A673 (cell line): Measurements from ENCODE around the gene MMP24OS. TPM values are rescaled to one million over a fixed set of nuclear protein-coding genes. Genes with fewer than 3 reads are reported as not detected.

Source experiments
- BruUV-seq: library from RNA; stranded (reverse); fragments of 400-500 nt; replicated peaks from 2 replicates; lab custom pipeline; 2021; lab: Mats Ljungman, UMichigan
- CTCF ChIA-PET: fragments of 300-600 bp; sonication (Branson Sonifier 250); formaldehyde crosslinking; loops from one replicate; lab custom pipeline; 2022; ENCODE audit warnings: antibody characterized with exemption; lab: Charles Lee
- POLR2A ChIA-PET: fragments of 300-600 bp; sonication (Branson Sonifier 250); formaldehyde crosslinking; loops from one replicate; lab custom pipeline; 2022; ENCODE audit warnings: antibody characterized with exemption; ENCODE audit not compliant: low non-redundant PET; lab: Charles Lee
- DNase-seq: peaks from one replicate; pipeline ENCODE4 v3.0.0-alpha.2; 2015; ENCODE audit warnings: low spot score
- H3K27ac ChIP-seq: fragments of 200-600 bp; sonication (generic); 2 replicates; pipeline ENCODE4 v1.5.1; 2016; ENCODE audit warnings: mixed run types, low read depth, mild to moderate bottlenecking, mixed read lengths, antibody characterized with exemption, low read length; ENCODE audit not compliant: poor library complexity, severe bottlenecking
- H3K27me3 ChIP-seq: fragments of 200-600 bp; sonication (generic); replicated peaks from 2 replicates; pipeline ENCODE4 v1.6.1; 2017; ENCODE audit warnings: mixed run types, low read depth, mild to moderate bottlenecking, mixed read lengths, antibody characterized with exemption, low read length; ENCODE audit not compliant: insufficient read depth, poor library complexity
- H3K36me3 ChIP-seq: fragments of 200-600 bp; sonication (generic); 2 replicates; pipeline ENCODE4 v1.6.1; 2016; ENCODE audit warnings: mixed run types, mild to moderate bottlenecking, mixed read lengths, antibody characterized with exemption, low read length; ENCODE audit not compliant: insufficient read depth, poor library complexity, severe bottlenecking
- H3K4me1 ChIP-seq: fragments of 200-600 bp; sonication (generic); 2 replicates; pipeline ENCODE4 v1.6.1; 2017; ENCODE audit warnings: mixed run types, mild to moderate bottlenecking, mixed read lengths, antibody characterized with exemption, low read length; ENCODE audit not compliant: insufficient read depth, poor library complexity, severe bottlenecking
- H3K4me3 ChIP-seq: fragments of 200-600 bp; sonication (generic); 2 replicates; pipeline ENCODE4 v1.5.1; 2016; ENCODE audit warnings: low read depth, mixed run types, mild to moderate bottlenecking, mixed read lengths, low read length; ENCODE audit not compliant: poor library complexity, severe bottlenecking
- H3K9me3 ChIP-seq: fragments of 200-600 bp; sonication (generic); 2 replicates; pipeline ENCODE4 v1.6.1; 2016; ENCODE audit warnings: mixed run types, low read depth, mild to moderate bottlenecking, mixed read lengths, antibody characterized with exemption, low read length; ENCODE audit not compliant: poor library complexity, severe bottlenecking
- EZH2 ChIP-seq: fragments of 200-600 bp; sonication (generic); IDR thresholded peaks from 2 replicates; pipeline ENCODE4 v1.6.1; 2017; ENCODE audit warnings: borderline replicate concordance, low read depth, mild to moderate bottlenecking, mixed read lengths, antibody characterized with exemption, low read length; ENCODE audit not compliant: poor library complexity, severe bottlenecking
- intact Hi-C: fragments of 100-400 bp; cut with micrococcal nuclease; formaldehyde crosslinking; loops from one replicate; pipeline ENCODE4 v1.10.0; 2022; ENCODE audit not compliant: unreplicated experiment
- total RNA-seq: library from RNA; stranded (reverse); gene quantifications from 2 replicates; pipeline ENCODE4 v1.2.3, GENCODE V29; 2021
- TF ChIP-seq, protein P1 (sequence below): fragments of 300-800, 200-600 bp; sonication (generic); conservative IDR thresholded peaks from 2 replicates; pipeline ENCODE4 v1.5.1; 2017; ENCODE audit warnings: low read depth, mild to moderate bottlenecking, antibody characterized with exemption, low read length, moderate library complexity, mixed read lengths

Gene MMP24OS
- total RNA-seq, 1 experiment from 2014 or later = 26.2 TPM

DNA sequence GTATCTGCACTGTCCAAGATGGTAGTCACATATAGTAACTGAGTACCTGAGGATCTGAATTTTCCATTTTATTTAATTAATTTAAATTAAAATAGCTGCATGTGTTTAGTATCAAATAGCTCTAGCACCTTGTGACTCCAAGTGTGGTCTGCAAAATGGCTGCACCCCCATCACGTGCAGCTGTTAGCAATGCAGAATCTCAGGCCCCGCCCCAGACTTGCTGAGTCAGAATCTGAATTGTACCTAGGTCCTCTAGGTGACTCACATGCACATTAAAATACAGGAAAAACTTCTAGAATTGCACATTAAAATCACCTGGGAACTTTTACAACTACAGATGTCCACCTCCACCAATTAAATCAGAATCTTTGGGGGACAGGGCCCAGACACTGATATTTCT is 33.5 kb upstream of the MMP24OS start:
- DNase-seq = no peak
- TF ChIP-seq, protein P1, sequence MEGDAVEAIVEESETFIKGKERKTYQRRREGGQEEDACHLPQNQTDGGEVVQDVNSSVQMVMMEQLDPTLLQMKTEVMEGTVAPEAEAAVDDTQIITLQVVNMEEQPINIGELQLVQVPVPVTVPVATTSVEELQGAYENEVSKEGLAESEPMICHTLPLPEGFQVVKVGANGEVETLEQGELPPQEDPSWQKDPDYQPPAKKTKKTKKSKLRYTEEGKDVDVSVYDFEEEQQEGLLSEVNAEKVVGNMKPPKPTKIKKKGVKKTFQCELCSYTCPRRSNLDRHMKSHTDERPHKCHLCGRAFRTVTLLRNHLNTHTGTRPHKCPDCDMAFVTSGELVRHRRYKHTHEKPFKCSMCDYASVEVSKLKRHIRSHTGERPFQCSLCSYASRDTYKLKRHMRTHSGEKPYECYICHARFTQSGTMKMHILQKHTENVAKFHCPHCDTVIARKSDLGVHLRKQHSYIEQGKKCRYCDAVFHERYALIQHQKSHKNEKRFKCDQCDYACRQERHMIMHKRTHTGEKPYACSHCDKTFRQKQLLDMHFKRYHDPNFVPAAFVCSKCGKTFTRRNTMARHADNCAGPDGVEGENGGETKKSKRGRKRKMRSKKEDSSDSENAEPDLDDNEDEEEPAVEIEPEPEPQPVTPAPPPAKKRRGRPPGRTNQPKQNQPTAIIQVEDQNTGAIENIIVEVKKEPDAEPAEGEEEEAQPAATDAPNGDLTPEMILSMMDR = no peak
- TF ChIP-seq EZH2 = no peak
- no TSS peak for BruUV-seq
- no peaks in the 10 kb centered on the region for H3K36me3 ChIP-seq
- ChIA-PET CTCF (interaction anchor here (1.0 kb wide), 1 partner anchor 18 kb away, joined by 3 read pairs; no protein-coding TSS in a partner anchor), POLR2A (no interaction called here)
- no peaks in the 10 kb centered on the region for H3K27me3 ChIP-seq
- H3K4me1 ChIP-seq = peaks cover 11% of the 10 kb centered on the region
- intact Hi-C loops = no loop called here
- no peak overlapping the region for H3K4me3 ChIP-seq
- no peak overlapping the region for H3K27ac ChIP-seq
- no peaks in the 10 kb centered on the region for H3K9me3 ChIP-seq

DNA sequence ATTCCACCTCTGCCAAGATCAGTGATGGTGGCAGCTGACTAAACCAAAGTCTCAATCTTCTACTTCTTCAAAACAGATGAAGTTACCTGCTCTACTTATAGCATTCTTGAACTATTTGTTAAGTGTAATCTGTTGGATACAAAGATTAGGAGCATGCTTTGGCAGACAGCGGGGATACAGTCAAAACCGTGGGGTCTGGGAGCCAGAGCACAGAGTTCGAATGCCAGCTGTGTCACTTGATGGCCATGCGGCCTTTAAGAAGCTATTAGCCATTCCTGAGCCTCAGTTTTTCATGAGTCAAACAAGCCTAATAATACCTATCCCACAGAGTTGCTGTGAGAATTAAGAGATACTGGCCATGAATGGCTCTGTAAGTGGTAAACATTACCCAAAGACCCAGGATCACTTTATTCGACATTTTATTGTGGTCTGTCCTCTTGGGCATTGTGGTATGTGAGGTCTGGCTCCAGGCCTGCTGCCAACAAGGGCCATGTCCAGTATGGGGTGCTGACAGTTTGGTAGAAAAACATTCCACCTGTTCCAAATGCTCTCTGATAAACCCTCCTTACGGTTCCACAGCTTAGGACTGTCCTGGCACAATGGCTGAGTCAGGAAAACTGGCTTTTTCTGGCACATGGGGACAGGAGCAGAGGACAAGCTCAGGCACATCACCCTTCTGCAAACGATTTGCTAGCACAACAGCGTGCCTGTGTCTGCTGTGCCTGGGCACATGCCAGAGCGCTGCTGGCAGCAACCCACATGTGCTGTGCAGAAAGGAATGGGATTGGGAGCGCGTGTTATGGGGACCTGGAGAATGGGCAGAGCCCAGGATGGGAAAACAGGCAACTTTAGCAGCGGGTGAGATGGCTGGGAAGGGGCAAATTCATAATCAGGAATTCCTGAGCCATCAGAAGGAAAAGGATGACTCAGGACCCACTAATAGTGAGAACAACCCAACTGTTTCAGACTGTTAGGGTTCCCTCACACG is 30.0 kb upstream of the MMP24OS start:
- peaks cover 11% of the 10 kb centered on the region for H3K4me1 ChIP-seq
- no peaks in the 10 kb centered on the region for H3K36me3 ChIP-seq
- no peaks in the 10 kb centered on the region for H3K27me3 ChIP-seq
- BruUV-seq = no TSS peak
- no peak for DNase-seq
- H3K4me3 ChIP-seq = no peak overlapping the region
- no peak for TF ChIP-seq EZH2
- TF ChIP-seq, protein P1 = no peak
- ChIA-PET POLR2A (no interaction called here), CTCF (interaction anchor here (1.0 to 1.6 kb wide), 2 partner anchors 9 to 163 kb away, joined by 4 to 8 read pairs; no protein-coding TSS in a partner anchor)
- intact Hi-C loops = loop anchor here (5.0 kb wide), 1 partner anchor 129 kb away; the partner anchor contains the start of gene GDF5
- no peak overlapping the region for H3K27ac ChIP-seq
- H3K9me3 ChIP-seq = no peaks in the 10 kb centered on the region

DNA sequence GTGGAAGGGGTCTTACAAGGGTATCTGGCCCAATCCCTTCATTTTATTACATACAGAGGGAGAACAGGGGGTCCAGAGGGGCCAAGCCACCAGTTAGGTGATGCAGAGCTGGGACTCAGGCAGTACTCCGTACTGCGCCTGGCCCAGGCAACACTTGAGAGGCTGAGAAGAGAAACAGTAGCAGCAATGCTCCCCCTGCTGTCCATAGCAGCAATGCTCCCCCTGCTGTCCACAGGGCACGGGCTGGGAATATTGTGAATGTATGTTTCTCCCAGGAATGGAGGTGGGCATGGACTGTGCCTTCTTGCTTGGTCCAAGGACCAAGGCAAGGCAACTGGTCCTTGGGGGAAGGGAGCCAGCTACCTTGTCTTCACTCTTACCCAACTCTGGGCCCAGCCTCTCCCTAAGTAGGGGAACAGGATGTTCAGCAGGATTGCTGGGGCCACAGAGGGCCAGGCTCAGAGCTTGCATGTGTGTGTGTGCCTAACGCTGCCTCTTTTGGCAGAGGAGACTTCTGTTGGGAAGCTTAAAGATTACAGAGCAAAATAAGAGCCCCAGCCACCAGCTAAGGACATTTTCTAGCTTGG is 29.1 kb upstream of the MMP24OS start:
- BruUV-seq = no TSS peak
- Histone ChIP-seq H3K27ac (no peak overlapping the region), H3K9me3 (no peaks in the 10 kb centered on the region), H3K36me3 (no peaks in the 10 kb centered on the region), H3K27me3 (no peaks in the 10 kb centered on the region), H3K4me1 (peaks cover 4% of the 10 kb centered on the region), H3K4me3 (no peak overlapping the region)
- CTCF ChIA-PET = interaction anchor here (0.6 to 1.6 kb wide), 3 partner anchors 23 to 162 kb away, joined by 3 to 8 read pairs (median 7); partner anchors contain the start of gene EIF6
- intact Hi-C loops = loop anchor here (5.0 kb wide), 1 partner anchor 130 kb away; the partner anchor contains the start of gene GDF5
- peak; percentile 78 for DNase-seq
- POLR2A ChIA-PET = no interaction called here
- no peak for TF ChIP-seq EZH2
- TF ChIP-seq, protein P1 = peak; percentile 90
